Loucy (cell line): ENCODE results near the gene HYI.
"Not testable (repeated sequence)": the region's sequence is repeated elsewhere in the genome, so short reads cannot be mapped to it uniquely, and the experiment has no call there.

Experiments
- H2AFZ ChIP-seq: fragments of 200-600 bp; sonication (generic); 2 replicates; pipeline ENCODE4 v1.6.0; 2016; ENCODE audit warnings: antibody characterized with exemption, mild to moderate bottlenecking, low read length, moderate library complexity
- H3F3A ChIP-seq: fragments of 200-600 bp; 2 replicates; pipeline ENCODE4 v1.6.0; 2016; ENCODE audit warnings: antibody characterized with exemption, low read depth, mild to moderate bottlenecking
- H3K27me3 ChIP-seq: fragments of 200-600 bp; sonication (generic); 2 replicates; pipeline ENCODE4 v1.6.1; 2014; ENCODE audit warnings: low read length, mild to moderate bottlenecking; ENCODE audit not compliant: insufficient read depth, poor library complexity, severe bottlenecking
- H3K36me3 ChIP-seq: fragments of 200-600 bp; sonication (generic); 2 replicates; pipeline ENCODE4 v1.6.1; 2016; ENCODE audit warnings: low read length; ENCODE audit not compliant: insufficient read depth
- H3K4me1 ChIP-seq: fragments of 200-600 bp; sonication (generic); 2 replicates; pipeline ENCODE4 v1.5.1; 2014; ENCODE audit warnings: low read length, mild to moderate bottlenecking; ENCODE audit not compliant: insufficient read depth, poor library complexity, severe bottlenecking
- H3K4me2 ChIP-seq: fragments of 200-600 bp; sonication (generic); 2 replicates; pipeline ENCODE4 v1.6.0; 2014; ENCODE audit warnings: antibody characterized with exemption, low read length, low read depth, mild to moderate bottlenecking; ENCODE audit not compliant: poor library complexity, severe bottlenecking
- H3K4me3 ChIP-seq: fragments of 200-600 bp; sonication (generic); 2 replicates; pipeline ENCODE4 v1.5.1; 2014; ENCODE audit warnings: low read length, mild to moderate bottlenecking, mixed read lengths; ENCODE audit not compliant: poor library complexity, severe bottlenecking
- H3K79me2 ChIP-seq: fragments of 200-600 bp; sonication (generic); 2 replicates; pipeline ENCODE4 v1.6.1; 2014; ENCODE audit warnings: low read length; ENCODE audit not compliant: insufficient read depth
- H3K9ac ChIP-seq: fragments of 200-600 bp; sonication (generic); 2 replicates; pipeline ENCODE4 v1.6.0; 2014; ENCODE audit warnings: mild to moderate bottlenecking, low read depth, low read length, moderate library complexity; ENCODE audit not compliant: poor library complexity, severe bottlenecking
- H3K9me2 ChIP-seq: fragments of 200-600 bp; sonication (generic); replicated peaks from 2 replicates; pipeline ENCODE4 v1.6.1; 2016; ENCODE audit warnings: low read depth, low read length, mixed read lengths
- H3K9me3 ChIP-seq: fragments of 200-600 bp; sonication (generic); 2 replicates; pipeline ENCODE4 v1.6.1; 2014; ENCODE audit warnings: mild to moderate bottlenecking, antibody characterized with exemption, low read length, low read depth; ENCODE audit not compliant: insufficient read depth
- H4K20me1 ChIP-seq: fragments of 200-600 bp; sonication (generic); 2 replicates; pipeline ENCODE4 v1.6.0; 2014; ENCODE audit warnings: antibody characterized with exemption, low read length, mild to moderate bottlenecking; ENCODE audit not compliant: insufficient read depth, poor library complexity, severe bottlenecking
- EZH2phosphoT487 ChIP-seq: fragments of 200-600 bp; IDR thresholded peaks from 2 replicates; pipeline ENCODE4 v1.6.1; 2018; ENCODE audit warnings: antibody characterized with exemption, mild to moderate bottlenecking, moderate library complexity, borderline replicate concordance
- TF ChIP-seq, protein P1 (sequence below): fragments of 200-600 bp; sonication (generic); conservative IDR thresholded peaks from 2 replicates; pipeline ENCODE4 v1.5.1; 2014; ENCODE audit warnings: mild to moderate bottlenecking, antibody characterized with exemption, low read length

Gene HYI

DNA sequence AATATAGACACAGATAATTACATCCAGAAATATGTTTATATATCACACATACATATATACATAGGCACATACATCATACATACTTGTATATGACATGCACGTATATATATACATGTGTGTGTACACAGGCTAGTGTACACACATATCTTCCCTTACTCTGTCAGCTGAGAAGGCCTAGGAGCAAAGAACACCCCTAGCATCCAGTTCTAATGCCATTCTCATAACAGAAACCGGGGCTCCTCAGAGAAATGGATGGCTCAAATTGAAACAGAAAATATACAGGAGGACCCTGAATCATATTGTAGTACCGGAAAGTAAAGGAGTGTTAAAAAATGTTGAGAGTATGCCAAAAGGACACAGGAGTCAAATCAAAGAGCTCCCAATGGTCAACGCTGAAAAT is 19.7 kb upstream of the HYI start:
- Histone ChIP-seq H3F3A (no peaks in the 10 kb centered on the region), H3K36me3 (no peaks in the 10 kb centered on the region), H3K9me3 (no peaks in the 10 kb centered on the region), H3K4me3 (no peak overlapping the region), H3K9ac (no peak overlapping the region), H3K27me3 (no peaks in the 10 kb centered on the region), H3K9me2 (no peaks in the 10 kb centered on the region), H3K4me2 (no peak overlapping the region), H2AFZ (no peak overlapping the region), H3K79me2 (no peaks in the 10 kb centered on the region), H4K20me1 (no peaks in the 10 kb centered on the region), H3K4me1 (no peaks in the 10 kb centered on the region)
- TF ChIP-seq, protein P1, sequence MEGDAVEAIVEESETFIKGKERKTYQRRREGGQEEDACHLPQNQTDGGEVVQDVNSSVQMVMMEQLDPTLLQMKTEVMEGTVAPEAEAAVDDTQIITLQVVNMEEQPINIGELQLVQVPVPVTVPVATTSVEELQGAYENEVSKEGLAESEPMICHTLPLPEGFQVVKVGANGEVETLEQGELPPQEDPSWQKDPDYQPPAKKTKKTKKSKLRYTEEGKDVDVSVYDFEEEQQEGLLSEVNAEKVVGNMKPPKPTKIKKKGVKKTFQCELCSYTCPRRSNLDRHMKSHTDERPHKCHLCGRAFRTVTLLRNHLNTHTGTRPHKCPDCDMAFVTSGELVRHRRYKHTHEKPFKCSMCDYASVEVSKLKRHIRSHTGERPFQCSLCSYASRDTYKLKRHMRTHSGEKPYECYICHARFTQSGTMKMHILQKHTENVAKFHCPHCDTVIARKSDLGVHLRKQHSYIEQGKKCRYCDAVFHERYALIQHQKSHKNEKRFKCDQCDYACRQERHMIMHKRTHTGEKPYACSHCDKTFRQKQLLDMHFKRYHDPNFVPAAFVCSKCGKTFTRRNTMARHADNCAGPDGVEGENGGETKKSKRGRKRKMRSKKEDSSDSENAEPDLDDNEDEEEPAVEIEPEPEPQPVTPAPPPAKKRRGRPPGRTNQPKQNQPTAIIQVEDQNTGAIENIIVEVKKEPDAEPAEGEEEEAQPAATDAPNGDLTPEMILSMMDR, result no peak
- no peak for TF ChIP-seq EZH2phosphoT487

GRCh38 chr1:43472463-43473151 is 18.9 kb upstream of the HYI start:
- not testable (repeated sequence) for H3K36me3 ChIP-seq, H3F3A ChIP-seq, H3K9ac ChIP-seq, H3K9me3 ChIP-seq, H3K79me2 ChIP-seq, H3K4me2 ChIP-seq, H3K9me2 ChIP-seq, H2AFZ ChIP-seq, H3K27me3 ChIP-seq, H3K4me1 ChIP-seq, H4K20me1 ChIP-seq, H3K4me3 ChIP-seq

DNA sequence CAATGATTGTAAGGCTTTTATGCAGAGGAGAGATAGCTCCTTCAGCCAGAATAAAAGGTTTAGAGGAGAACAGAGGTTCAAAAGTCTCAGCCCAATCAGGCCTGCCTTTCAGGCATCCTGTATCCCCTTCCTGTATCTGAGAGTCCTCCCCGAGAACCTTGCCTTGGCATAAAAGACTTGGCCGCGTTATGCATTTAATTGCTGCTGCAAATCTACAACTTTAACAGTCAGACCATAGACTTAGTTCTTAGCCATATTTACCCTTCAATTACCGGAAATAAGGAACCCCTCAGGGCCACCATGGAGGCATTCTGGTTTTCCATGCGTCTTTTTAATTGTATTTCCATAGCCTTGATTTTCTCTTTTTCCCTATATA is 18.3 kb upstream of the HYI start:
- Histone ChIP-seq H3F3A (no peaks in the 10 kb centered on the region), H3K4me1 (no peaks in the 10 kb centered on the region), H3K9me3 (no peaks in the 10 kb centered on the region), H3K9ac (no peak overlapping the region), H2AFZ (no peak overlapping the region), H4K20me1 (no peaks in the 10 kb centered on the region), H3K4me3 (no peak overlapping the region), H3K79me2 (no peaks in the 10 kb centered on the region), H3K36me3 (no peaks in the 10 kb centered on the region), H3K9me2 (no peaks in the 10 kb centered on the region), H3K27me3 (no peaks in the 10 kb centered on the region), H3K4me2 (no peak overlapping the region)
- TF ChIP-seq, protein P1, result no peak
- no peak for TF ChIP-seq EZH2phosphoT487

- no peaks in the 10 kb centered on the region for H3K79me2 ChIP-seq
- no peak overlapping the region for H3K4me2 ChIP-seq
- no peaks in the 10 kb centered on the region for H3K27me3 ChIP-seq
- TF ChIP-seq, protein P1, result no peak
- TF ChIP-seq EZH2phosphoT487, result no peak
- no peaks in the 10 kb centered on the region for H3K36me3 ChIP-seq
- no peaks in the 10 kb centered on the region for H3K9me2 ChIP-seq
- no peaks in the 10 kb centered on the region for H4K20me1 ChIP-seq
- H2AFZ ChIP-seq, result no peak overlapping the region
- peaks cover 16% of the 10 kb centered on the region for H3K4me1 ChIP-seq
- H3K9me3 ChIP-seq, result no peaks in the 10 kb centered on the region
- H3F3A ChIP-seq, result no peaks in the 10 kb centered on the region
- no peak overlapping the region for H3K4me3 ChIP-seq
- H3K9ac ChIP-seq, result no peak overlapping the region
Observed at GRCh38 chr1:43469932-43470331, 16.2 kb upstream of the HYI start.
